AG09319 (cell line): ENCODE data around the gene PRR19.

Experiments
- DNase-seq: peaks from one replicate; pipeline ENCODE4 v3.0.0-alpha.2; 2010; ENCODE audit warnings: low read depth; ENCODE audit errors: extremely low read depth
- CTCF ChIP-seq: IDR thresholded peaks from 2 replicates; pipeline ENCODE4 v1.5.1; 2011; ENCODE audit warnings: low read depth, mild to moderate bottlenecking, inconsistent platforms, low read length, moderate library complexity

The PRR19 gene

GRCh38 chr19:42290523-42291434 lies 11.2 kb upstream of the PRR19 start:
- DNase-seq = no peak
- TF ChIP-seq CTCF = peak; percentile 39

GRCh38 chr19:42291435-42291810 lies 10.5 kb upstream of the PRR19 start:
- TF ChIP-seq CTCF = no peak
- DNase-seq = no peak

- no peak for TF ChIP-seq CTCF
- DNase-seq = no peak
These were observed 9.6 kb upstream of the PRR19 start for GRCh38 chr19:42292042-42292960.

GRCh38 chr19:42292963-42293362 lies 9.0 kb upstream of the PRR19 start:
- no peak for TF ChIP-seq CTCF
- DNase-seq = no peak

GRCh38 chr19:42293540-42293939 lies 8.4 kb upstream of the PRR19 start:
- TF ChIP-seq CTCF = no peak
- DNase-seq = no peak

- no peak for DNase-seq
- no peak for TF ChIP-seq CTCF
These were observed 8.0 kb upstream of the PRR19 start for GRCh38 chr19:42293948-42294347.
